Endothelial cell of umbilical vein (primary cell): Measurements from ENCODE around the gene SKAP1. TPM values are rescaled to one million over a fixed set of nuclear protein-coding genes. Genes with fewer than 3 reads are reported as not detected.
"Not testable (repeated sequence)": the region's sequence is repeated elsewhere in the genome, so short reads cannot be mapped to it uniquely, and the experiment has no call there.

Experiments
- BruUV-seq: library from RNA; stranded (reverse); fragments of 400-500 nt; replicated peaks from 2 replicates; lab custom pipeline; 2021; lab: Mats Ljungman, UMichigan
- CTCF ChIA-PET: fragments of 300-600, 350-600 bp; sonication (Branson Sonifier 250); formaldehyde crosslinking; loops from one replicate; lab custom pipeline; 2021; ENCODE audit warnings: antibody characterized with exemption, inconsistent platforms; lab: Charles Lee
- POLR2A ChIA-PET: fragments of 300-600, 350-600 bp; sonication (Branson Sonifier 250); formaldehyde crosslinking; loops from one replicate; lab custom pipeline; 2021; ENCODE audit warnings: antibody characterized with exemption, inconsistent platforms; lab: Charles Lee
- DNase-seq: peaks from one replicate; pipeline ENCODE4 v3.0.0-alpha.2; 2011; ENCODE audit warnings: low read depth, low spot score
- FAIRE-seq: peaks from 2 replicates; lab custom pipeline; 2011; peaks lifted over from hg19 to GRCh38; lab: Jason Lieb, UNC
- H2AFZ ChIP-seq: 2 replicates; pipeline ENCODE4 v1.6.0; 2012; ENCODE audit warnings: low read depth, low read length, control low read depth, inconsistent platforms
- H3K27ac ChIP-seq: 2 replicates; pipeline ENCODE4 v1.5.1; 2011; ENCODE audit warnings: low read depth, mild to moderate bottlenecking, control low read depth, low read length, moderate library complexity; ENCODE audit not compliant: insufficient read depth
- H3K27me3 ChIP-seq, 2 experiments: 2 replicates each; pipeline versions ENCODE4 v1.6.0 to v1.6.1; 2011; ENCODE audit warnings: low read length in 2 of 2, mixed read lengths in 1 of 2; ENCODE audit not compliant: control insufficient read depth in 2 of 2, insufficient read depth in 2 of 2
- H3K36me3 ChIP-seq, 2 experiments: 2 replicates in 1 of 2; 3 replicates in 1 of 2; pipeline ENCODE4 v1.5.1; 2011; ENCODE audit warnings: low read length in 2 of 2, mild to moderate bottlenecking in 1 of 2, moderate library complexity in 1 of 2; ENCODE audit not compliant: control insufficient read depth in 2 of 2, insufficient read depth in 2 of 2; ENCODE audit errors: extremely low read depth in 1 of 2
- H3K4me1 ChIP-seq: 3 replicates; pipeline ENCODE4 v1.5.1; 2011; ENCODE audit warnings: mild to moderate bottlenecking, low read length; ENCODE audit not compliant: control insufficient read depth, insufficient read depth; ENCODE audit errors: extremely low read depth
- H3K4me2 ChIP-seq: 2 replicates; pipeline ENCODE4 v1.6.1; 2011; ENCODE audit warnings: low read length, control low read depth, mixed read lengths; ENCODE audit not compliant: insufficient read depth
- H3K4me3 ChIP-seq, 3 experiments: fragments of 200-600 bp in 1 of 3; sonication (generic), shearing (Covaris generic) in 1 of 3; replicated peaks in 1 of 3; 2 replicates each; pipeline ENCODE4 v1.5.1; 2011 to 2016; ENCODE audit warnings: control low read depth in 3 of 3, low read length in 3 of 3, mild to moderate bottlenecking in 2 of 3, inconsistent platforms in 1 of 3, low read depth in 1 of 3, moderate library complexity in 1 of 3; ENCODE audit not compliant: insufficient read depth in 1 of 3
- H3K79me2 ChIP-seq: 2 replicates; pipeline ENCODE4 v1.6.0; 2012; ENCODE audit warnings: low read length, inconsistent platforms; ENCODE audit not compliant: control insufficient read depth, insufficient read depth
- H3K9ac ChIP-seq: replicated peaks from 2 replicates; pipeline ENCODE3; 2011; ENCODE audit warnings: low read length, control low read depth; ENCODE audit not compliant: insufficient read depth; ENCODE audit errors: extremely low read depth
- H3K9me1 ChIP-seq: replicated peaks from 3 replicates; pipeline ENCODE4 v1.6.0; 2011; ENCODE audit warnings: mild to moderate bottlenecking, low read length; ENCODE audit not compliant: control insufficient read depth, insufficient read depth; ENCODE audit errors: extremely low read depth
- H3K9me3 ChIP-seq: replicated peaks from 2 replicates; pipeline ENCODE4 v1.5.1; 2012; ENCODE audit warnings: low read length, inconsistent platforms; ENCODE audit not compliant: control insufficient read depth, insufficient read depth
- H4K20me1 ChIP-seq: replicated peaks from 2 replicates; pipeline ENCODE3; 2011; ENCODE audit warnings: mild to moderate bottlenecking, low read length; ENCODE audit not compliant: control insufficient read depth, insufficient read depth; ENCODE audit errors: extremely low read depth
- CTCF ChIP-seq, 2 donors: IDR thresholded peaks; 1 replicate in 1 of 2; 2 replicates in 1 of 2; pipeline ENCODE4 v1.5.1; 2011; ENCODE audit warnings: low read length in 2 of 2, mild to moderate bottlenecking in 2 of 2, moderate library complexity in 2 of 2, control low read depth in 1 of 2, inconsistent platforms in 1 of 2, low read depth in 1 of 2; ENCODE audit not compliant: insufficient read depth in 1 of 2; ENCODE audit errors: extremely low read depth in 1 of 2
- EZH2 ChIP-seq: IDR thresholded peaks from 2 replicates; pipeline ENCODE4 v1.6.1; 2012; ENCODE audit warnings: borderline replicate concordance, low read depth, mild to moderate bottlenecking, moderate library complexity, low read length, inconsistent platforms; ENCODE audit not compliant: severe bottlenecking
- FOS ChIP-seq: IDR thresholded peaks from 2 replicates; pipeline ENCODE4 v1.6.1; 2011; ENCODE audit warnings: mild to moderate bottlenecking, low read length, moderate library complexity, borderline replicate concordance; ENCODE audit not compliant: insufficient read depth
- GATA2 ChIP-seq: IDR thresholded peaks from 2 replicates; pipeline ENCODE4 v1.7.0; 2011; ENCODE audit warnings: low read depth, mild to moderate bottlenecking, moderate library complexity, mixed read lengths, low read length; ENCODE audit not compliant: insufficient read length, insufficient read depth
- JUN ChIP-seq: IDR thresholded peaks from 2 replicates; pipeline ENCODE4 v1.6.1; 2011; ENCODE audit warnings: borderline replicate concordance, low read depth; ENCODE audit not compliant: insufficient read length, insufficient read depth
- MAX ChIP-seq: IDR thresholded peaks from 2 replicates; pipeline ENCODE4 v1.6.1; 2011; ENCODE audit not compliant: insufficient read depth, insufficient read length
- MYC ChIP-seq: IDR thresholded peaks from one replicate; pipeline ENCODE4 v1.6.1; 2011; ENCODE audit warnings: mild to moderate bottlenecking, low read depth, low read length
- POLR2AphosphoS5 ChIP-seq: IDR thresholded peaks from 2 replicates; pipeline ENCODE4 v1.6.1; 2012; ENCODE audit warnings: low read depth, mild to moderate bottlenecking, control low read depth, low read length, moderate library complexity; ENCODE audit not compliant: insufficient read depth
- dilution Hi-C: fragments of 300-500 bp; cut with MboI; formaldehyde crosslinking; loops from one replicate; pipeline ENCODE4 v1.15.0; 2019; ENCODE audit warnings: low sequenced_read_pairs; ENCODE audit not compliant: extremely low pct_ligation_motif_present
- intact Hi-C: fragments of 100-400 bp; cut with micrococcal nuclease; formaldehyde crosslinking; loops from one replicate; pipeline ENCODE4 v1.10.0; 2022
- polyA plus RNA-seq, 4 experiments: library from polyadenylated mRNA; depleted of rRNA in 3 of 4; stranded (reverse) in 3 of 4; unstranded in 1 of 4; fragments of >200 nt; gene quantifications; 2 replicates each; pipeline versions ENCODE4 v1.2.1 to v1.2.3, GENCODE V29; 2011 to 2012; ENCODE audit warnings: missing spikeins in 1 of 4
- total RNA-seq: library from RNA; stranded (reverse); gene quantifications from 2 replicates; pipeline ENCODE4 v1.2.3, GENCODE V29; 2021

SKAP1 gene
- total and polyA plus RNA-seq, 2 donors (not counting 3 experiments of a cell fraction or from before 2014, with no cell fraction given): 0.75 TPM; not detected in 1

- Histone ChIP-seq H3K79me2 (no peaks in the 10 kb centered on the region), H3K36me3 (no peaks in the 10 kb centered on the region), H3K4me1 (no peaks in the 10 kb centered on the region), H3K27ac (no peak overlapping the region), H3K9ac (no peak overlapping the region), H2AFZ (no peak overlapping the region), H3K9me3 (no peaks in the 10 kb centered on the region), H3K9me1 (no peaks in the 10 kb centered on the region), H3K4me3 (no peak overlapping the region), H3K4me2 (no peak overlapping the region), H4K20me1 (no peaks in the 10 kb centered on the region), H3K27me3 (peaks cover 33 to 50% of the 10 kb centered on the region in 2 experiments)
- ChIA-PET POLR2A (no interaction called here), CTCF (interaction anchor here (0.9 to 1.4 kb wide), 4 partner anchors 18 to 236 kb away, joined by 4 to 7 read pairs (median 4); no protein-coding TSS in a partner anchor)
- FAIRE-seq (no peak), DNase-seq (no peak)
- TF ChIP-seq CTCF (IDR thresholded peaks at IDR 0.05; ENCODE audit: extremely low read depth in 1 of 2, insufficient read depth in 1 of 2, low read depth in 1 of 2, low read length in 2 of 2) (no peak), JUN (no peak), POLR2AphosphoS5 (no peak), MYC (no peak), EZH2 (no peak), FOS (no peak), MAX (no peak), GATA2 (no peak)
- dilution Hi-C loops (no loop called here), intact Hi-C loops (no loop called here)
- BruUV-seq: no TSS peak
Measured at GRCh38 chr17:48451489-48451888, 21.5 kb upstream of the SKAP1 start.

GRCh38 chr17:48449335-48449734 is 19.3 kb upstream of the SKAP1 start:
- H3K4me1 ChIP-seq, BruUV-seq, H2AFZ ChIP-seq, H3K79me2 ChIP-seq, dilution Hi-C loops, H3K9me3 ChIP-seq, intact Hi-C loops, H3K27ac ChIP-seq, H3K4me3 ChIP-seq, H3K9ac ChIP-seq, DNase-seq, CTCF ChIA-PET, H3K4me2 ChIP-seq, FAIRE-seq, H3K9me1 ChIP-seq, H4K20me1 ChIP-seq, POLR2A ChIA-PET, H3K36me3 ChIP-seq: not testable (repeated sequence)
- H3K27me3 ChIP-seq: peaks cover 30 to 41% of the 10 kb centered on the region in 2 experiments
